HG03097 (cell line): ENCODE data around the gene RARRES2.

Experiments
- ATAC-seq: cut with Tn5 transposase; IDR thresholded peaks from one replicate; pipeline ENCODE4 v1.9.1; 2021; ENCODE audit not compliant: unreplicated experiment, low FRiP score

RARRES2 gene

DNA sequence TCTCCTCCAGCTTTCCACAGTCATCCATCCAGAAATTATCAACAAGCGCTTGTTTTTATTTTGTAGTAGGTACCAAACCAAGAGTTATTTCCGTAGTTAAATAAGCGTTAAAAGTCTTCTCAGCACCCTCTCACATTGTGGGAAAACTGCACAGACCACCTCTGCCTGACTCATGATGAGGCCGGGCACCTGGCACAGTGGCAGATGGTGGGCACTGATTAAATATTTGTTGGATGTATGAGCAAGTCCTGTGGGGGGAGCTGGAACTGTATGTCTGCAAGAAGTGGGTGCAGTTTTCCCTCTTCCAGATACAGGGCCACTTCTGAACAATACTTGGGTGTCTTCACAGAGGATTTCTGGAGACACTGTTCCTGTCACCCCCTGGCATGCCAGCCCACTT is 21.9 kb upstream of the RARRES2 start:
- no peak for ATAC-seq

DNA sequence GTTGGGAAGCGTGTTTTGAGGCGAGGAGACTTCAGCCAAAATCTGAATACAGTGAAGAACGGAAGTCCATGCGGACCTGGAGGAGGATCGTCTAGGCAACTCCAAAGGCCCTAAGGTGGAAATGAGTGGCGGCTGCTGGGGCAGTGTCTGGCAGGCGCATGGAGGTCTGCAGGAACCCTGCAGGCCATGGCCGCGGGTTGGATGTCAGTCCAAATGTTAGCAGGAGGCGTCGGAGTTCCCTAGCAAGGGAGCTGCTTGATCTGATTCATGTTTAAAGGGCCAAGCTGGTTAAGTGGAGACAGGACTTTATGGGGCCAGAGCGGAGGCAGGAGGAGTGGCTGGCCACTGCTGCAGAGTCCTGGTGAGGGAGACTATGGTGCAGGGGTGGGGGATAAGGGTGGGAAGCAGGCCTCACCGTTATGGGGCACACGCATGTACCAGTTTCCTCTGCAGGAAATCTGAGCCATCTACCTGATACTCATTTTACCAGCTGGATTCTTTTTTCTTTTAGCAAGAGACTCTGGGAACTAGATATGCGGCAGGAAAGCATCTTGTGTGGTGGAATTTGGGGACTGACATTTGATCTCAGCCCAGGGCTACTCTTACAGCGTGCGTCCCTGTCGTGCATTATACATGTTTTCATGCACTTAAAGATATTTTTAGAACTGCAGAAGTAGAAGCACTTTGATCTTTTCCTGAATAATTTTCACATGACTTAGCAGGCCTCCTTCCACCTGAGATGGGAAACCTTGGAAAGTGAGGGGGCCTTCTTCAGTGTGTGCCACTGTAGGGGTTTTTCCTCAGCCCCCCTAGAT is 20.6 kb upstream of the RARRES2 start:
- no peak for ATAC-seq

DNA sequence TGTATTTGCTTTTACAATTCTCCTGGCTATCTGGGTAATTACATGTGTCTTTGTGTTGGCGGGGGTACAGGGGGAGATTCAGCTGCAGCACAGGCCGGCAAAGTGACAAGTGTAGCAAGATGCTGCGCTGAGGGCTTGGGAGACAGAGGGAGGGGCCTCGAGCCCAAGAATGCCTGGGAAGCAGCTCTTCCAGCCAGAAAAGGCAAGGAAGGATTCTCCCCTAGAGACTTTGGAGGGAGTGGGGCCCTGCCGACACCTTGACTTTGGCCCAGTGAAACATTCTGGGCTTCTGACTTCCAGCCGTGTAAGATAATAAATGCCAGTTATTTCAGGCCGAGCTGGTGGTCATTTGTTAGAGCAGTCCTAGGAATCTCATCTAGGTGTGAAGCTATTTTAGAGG is 20.0 kb upstream of the RARRES2 start:
- ATAC-seq, result no peak

DNA sequence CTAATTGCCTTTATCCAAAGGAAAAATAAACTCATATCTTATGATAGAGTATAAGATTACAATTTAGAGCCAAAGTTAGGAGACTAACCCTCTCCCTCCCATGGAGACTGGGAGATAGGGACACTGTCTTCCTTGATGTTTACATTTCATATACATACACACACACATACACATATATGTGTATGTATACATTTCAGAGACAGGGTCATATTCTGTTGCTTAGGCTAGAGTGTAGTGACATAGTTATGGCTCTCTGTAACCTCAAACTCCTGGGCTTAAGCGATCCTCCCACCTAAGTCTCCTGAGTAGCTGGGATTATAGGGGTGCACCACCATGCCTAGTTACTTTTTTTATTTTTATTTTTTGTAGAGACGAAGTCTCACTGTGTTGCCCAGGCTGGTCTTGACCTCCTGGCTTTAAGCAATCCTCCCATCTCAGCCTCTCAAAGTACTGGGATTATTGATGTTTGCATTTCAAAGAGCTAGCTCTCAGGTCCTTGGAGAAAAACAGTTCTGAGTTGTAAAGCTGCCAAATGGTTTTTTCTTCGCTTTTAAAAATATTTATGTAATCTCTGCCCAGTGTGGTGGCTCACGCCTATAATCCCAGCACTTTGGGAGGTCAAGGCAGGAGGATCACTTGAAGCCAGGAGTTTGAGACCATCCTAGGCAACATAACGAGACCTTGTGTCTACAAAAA is 19.1 kb upstream of the RARRES2 start:
- no peak for ATAC-seq

DNA sequence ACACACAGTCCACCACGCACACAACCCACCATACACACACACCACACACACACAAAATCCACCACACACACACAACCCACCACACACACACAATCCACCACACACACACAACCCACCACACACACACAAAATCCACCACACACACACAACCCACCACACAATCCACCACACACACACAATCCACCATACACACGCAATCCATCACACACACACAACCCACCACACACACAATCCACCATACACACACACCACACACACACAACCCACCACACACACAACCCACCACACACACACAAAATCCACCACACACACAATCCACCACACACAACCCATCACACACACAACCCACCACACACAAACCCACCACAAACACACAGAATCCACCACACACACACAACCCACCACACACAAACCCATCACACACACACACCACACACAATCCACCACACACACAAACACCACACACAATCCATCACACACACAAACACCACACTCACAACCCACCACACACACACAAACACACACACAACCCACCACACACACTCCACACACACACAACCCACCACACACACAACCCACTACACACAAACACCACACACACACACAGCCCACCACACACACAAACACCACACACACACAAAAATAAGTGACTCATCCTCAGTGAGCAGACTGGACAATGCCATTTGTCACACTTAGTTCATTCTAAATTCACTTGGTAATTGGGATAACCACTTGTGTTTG is 18.4 kb upstream of the RARRES2 start:
- no peak for ATAC-seq

- no peak for ATAC-seq
These were observed 17.7 kb upstream of the RARRES2 start for GRCh38 chr7:150358988-150359621.

- ATAC-seq, result no peak
These were observed 17.0 kb upstream of the RARRES2 start for GRCh38 chr7:150358433-150358832.

- no peak for ATAC-seq
These were observed 16.5 kb upstream of the RARRES2 start for GRCh38 chr7:150357771-150358427.

GRCh38 chr7:150357270-150357669 is 15.8 kb upstream of the RARRES2 start:
- no peak for ATAC-seq

GRCh38 chr7:150356265-150356897 is 15.0 kb upstream of the RARRES2 start:
- ATAC-seq, result no peak

- no peak for ATAC-seq
These were observed 14.2 kb upstream of the RARRES2 start for GRCh38 chr7:150355666-150356059.

GRCh38 chr7:150351587-150352194 is 10.3 kb upstream of the RARRES2 start:
- ATAC-seq, result no peak

GRCh38 chr7:150346922-150347321 is 5.5 kb upstream of the RARRES2 start:
- no peak for ATAC-seq

DNA sequence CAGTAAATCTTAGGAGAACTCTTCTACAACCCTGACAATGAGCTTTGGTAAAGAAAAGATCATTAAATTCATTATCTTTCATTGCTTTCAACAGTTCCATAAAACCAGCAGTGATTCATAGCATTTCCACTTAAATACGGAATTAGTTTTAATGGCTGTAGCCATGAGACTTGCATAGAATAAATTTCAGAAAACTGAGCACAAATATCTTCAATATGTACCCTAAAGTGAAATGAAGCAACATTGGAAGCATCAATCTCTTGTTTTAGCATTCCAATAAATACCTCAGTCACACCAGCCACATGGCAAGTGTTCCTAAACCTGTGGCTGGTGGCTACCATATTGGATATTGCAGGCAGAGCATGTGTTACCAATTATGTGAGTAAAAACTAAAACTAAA is 3.6 kb upstream of the RARRES2 start:
- no peak for ATAC-seq

- ATAC-seq, result no peak
These were observed 2.9 kb upstream of the RARRES2 start for GRCh38 chr7:150344299-150344698.

GRCh38 chr7:150343225-150343624 is 1.8 kb upstream of the RARRES2 start:
- ATAC-seq, result no peak

DNA sequence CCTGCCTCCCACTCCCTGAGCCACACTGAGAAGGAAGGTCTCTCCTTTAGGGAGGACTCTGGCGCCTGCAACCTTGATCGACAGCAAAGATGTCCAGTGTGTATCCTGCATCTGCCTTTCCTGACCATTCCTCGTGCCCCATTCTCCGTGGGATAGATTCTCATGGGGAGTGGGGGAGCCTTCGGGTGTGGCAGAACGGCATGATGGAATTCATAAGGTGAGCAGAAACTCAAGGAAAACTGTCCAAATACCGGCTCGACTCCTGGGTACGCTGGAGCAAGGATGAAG is 636 bp upstream of the RARRES2 start:
- no peak for ATAC-seq

GRCh38 chr7:150340875-150341262 is 560 bp downstream of the RARRES2 start:
- no peak for ATAC-seq

- no peak for ATAC-seq
These were observed 1.2 kb downstream of the RARRES2 start for GRCh38 chr7:150340024-150340749.
